ENCODE results near the gene BMP8A.
A peak's percentile ranks its signal among the peaks of the same experiment; 100 is the strongest.

The BMP8A gene

GRCh38 chr1:39528082-39528481 lies 36.6 kb downstream of the BMP8A start:
- no peak overlapping the region for H3K4me3 ChIP-seq (ENCODE audit: low read length in 2 of 2)
- peaks cover 9 to 28% of the 10 kb centered on the region in 2 donors for H3K36me3 ChIP-seq (ENCODE audit: control insufficient read depth in 2 of 2, insufficient read depth in 2 of 2, low read length in 2 of 2)
- no peak overlapping the region for H3K27ac ChIP-seq (ENCODE audit: low read length)
- no peaks in the 10 kb centered on the region for H3K9me3 ChIP-seq (ENCODE audit: control insufficient read depth in 2 of 2, low read length in 2 of 2)
- H3K27me3 ChIP-seq (ENCODE audit: control insufficient read depth in 1 of 2, insufficient read depth in 2 of 2, low read length in 2 of 2) = no peaks in the 10 kb centered on the region
- H3K4me1 ChIP-seq (ENCODE audit: control insufficient read depth, insufficient read depth, low read length) = no peaks in the 10 kb centered on the region
- no peak overlapping the region for H3K9ac ChIP-seq (ENCODE audit: low read length in 2 of 2)

GRCh38 chr1:39529901-39530535 lies 38.6 kb downstream of the BMP8A start:
- H3K27ac ChIP-seq (ENCODE audit: low read length) = no peak overlapping the region
- no peaks in the 10 kb centered on the region for H3K27me3 ChIP-seq (ENCODE audit: control insufficient read depth in 1 of 2, insufficient read depth in 2 of 2, low read length in 2 of 2)
- no peak overlapping the region for H3K9ac ChIP-seq (ENCODE audit: low read length in 2 of 2)
- peaks cover 9 to 28% of the 10 kb centered on the region in 2 donors for H3K36me3 ChIP-seq (ENCODE audit: control insufficient read depth in 2 of 2, insufficient read depth in 2 of 2, low read length in 2 of 2)
- no peaks in the 10 kb centered on the region for H3K9me3 ChIP-seq (ENCODE audit: control insufficient read depth in 2 of 2, low read length in 2 of 2)
- no peaks in the 10 kb centered on the region for H3K4me1 ChIP-seq (ENCODE audit: control insufficient read depth, insufficient read depth, low read length)
- H3K4me3 ChIP-seq (ENCODE audit: low read length in 2 of 2) = no peak overlapping the region

DNA sequence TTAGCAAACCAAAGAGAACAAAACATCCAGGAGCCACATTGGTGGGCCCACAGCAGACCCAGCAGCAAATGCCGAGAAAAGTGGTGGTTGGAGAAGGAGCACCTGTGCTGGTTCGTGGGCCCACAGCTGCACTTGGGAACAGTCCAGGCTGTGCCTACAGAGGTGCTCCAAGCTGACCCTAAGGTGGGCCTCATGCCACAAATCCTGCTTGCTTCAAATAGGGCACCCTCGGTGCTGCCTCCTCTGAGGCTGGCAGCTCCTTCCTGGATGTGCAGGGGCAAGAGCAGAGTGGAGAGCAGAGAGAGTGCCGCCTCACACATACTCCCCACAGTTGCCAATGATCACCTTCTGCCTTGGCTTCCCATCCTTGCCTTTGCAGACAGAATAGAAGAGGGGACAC lies 40.1 kb downstream of the BMP8A start:
- peaks cover 9 to 28% of the 10 kb centered on the region in 2 donors for H3K36me3 ChIP-seq (ENCODE audit: control insufficient read depth in 2 of 2, insufficient read depth in 2 of 2, low read length in 2 of 2)
- no peaks in the 10 kb centered on the region for H3K4me1 ChIP-seq (ENCODE audit: control insufficient read depth, insufficient read depth, low read length)
- no peaks in the 10 kb centered on the region for H3K9me3 ChIP-seq (ENCODE audit: control insufficient read depth in 2 of 2, low read length in 2 of 2)
- no peak overlapping the region for H3K27ac ChIP-seq (ENCODE audit: low read length)
- no peaks in the 10 kb centered on the region for H3K27me3 ChIP-seq (ENCODE audit: control insufficient read depth in 1 of 2, insufficient read depth in 2 of 2, low read length in 2 of 2)
- H3K9ac ChIP-seq (ENCODE audit: low read length in 2 of 2) = no peak overlapping the region
- H3K4me3 ChIP-seq (ENCODE audit: low read length in 2 of 2) = no peak overlapping the region

DNA sequence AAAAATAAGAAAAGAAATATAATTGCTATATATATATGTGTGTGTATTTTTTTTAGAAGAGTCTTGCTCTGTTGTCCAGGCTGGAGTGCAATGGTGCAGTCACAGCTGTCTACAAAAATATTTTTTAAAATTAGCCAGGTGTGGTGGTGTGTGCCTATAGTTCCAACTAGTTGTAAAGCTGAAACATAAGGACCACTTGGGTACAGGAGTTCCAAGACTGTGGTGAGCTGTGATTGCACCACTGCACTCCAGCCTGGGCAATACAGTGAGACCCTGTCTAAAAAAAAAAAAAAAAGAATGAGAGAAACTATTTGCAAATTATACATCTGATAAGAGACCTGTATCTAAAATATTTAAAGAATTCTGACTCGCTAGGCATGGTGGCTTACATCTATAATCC lies 42.0 kb downstream of the BMP8A start:
- Histone ChIP-seq H3K4me3 (ENCODE audit: low read length in 2 of 2) (no peak overlapping the region), H3K27ac (ENCODE audit: low read length) (no peak overlapping the region), H3K36me3 (ENCODE audit: control insufficient read depth in 2 of 2, insufficient read depth in 2 of 2, low read length in 2 of 2) (peaks cover 4 to 13% of the 10 kb centered on the region in 2 donors), H3K9ac (ENCODE audit: low read length in 2 of 2) (no peak overlapping the region), H3K9me3 (ENCODE audit: control insufficient read depth in 2 of 2, low read length in 2 of 2) (no peaks in the 10 kb centered on the region), H3K27me3 (ENCODE audit: control insufficient read depth in 1 of 2, insufficient read depth in 2 of 2, low read length in 2 of 2) (no peaks in the 10 kb centered on the region), H3K4me1 (ENCODE audit: control insufficient read depth, insufficient read depth, low read length) (no peaks in the 10 kb centered on the region)

DNA sequence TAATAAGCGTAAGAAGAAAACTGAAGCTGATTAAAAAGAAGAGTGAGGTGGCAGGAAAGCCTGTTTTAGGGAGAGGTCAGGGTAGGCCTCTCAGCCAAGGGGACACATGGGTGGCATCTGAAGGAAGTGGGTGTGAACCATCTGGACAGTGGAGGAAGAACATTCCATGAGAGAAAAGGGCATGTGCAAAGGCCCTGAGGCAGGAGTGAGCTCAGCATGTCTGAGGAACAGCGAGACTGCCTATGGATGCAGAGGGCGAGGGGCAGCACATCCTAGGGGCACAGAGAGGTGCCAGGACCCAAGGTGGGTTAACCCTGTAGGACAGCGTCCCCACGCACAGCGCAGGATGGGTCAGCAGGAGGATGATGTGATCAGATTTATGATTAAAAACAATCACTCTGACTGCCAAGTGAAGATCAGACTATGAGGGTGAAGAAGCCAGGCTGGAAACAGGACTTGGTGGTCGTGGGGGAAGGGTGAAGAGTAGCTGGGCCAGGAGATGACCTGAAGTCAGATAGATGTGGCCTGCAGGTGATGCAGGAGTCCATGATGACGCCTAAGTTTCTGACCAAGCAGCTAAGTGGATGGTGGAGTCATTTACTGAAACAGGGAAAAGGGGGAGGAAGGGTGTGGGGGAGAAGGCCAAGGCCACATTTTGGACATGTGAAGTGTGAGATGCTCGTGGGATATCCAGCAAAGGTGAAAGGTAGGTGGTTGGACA lies 47.3 kb downstream of the BMP8A start:
- Histone ChIP-seq H3K9ac (ENCODE audit: low read length in 2 of 2) (peak overlapping the region in 1 of 2 donors; percentile 31), H3K9me3 (ENCODE audit: control insufficient read depth in 2 of 2, low read length in 2 of 2) (no peaks in the 10 kb centered on the region), H3K4me3 (ENCODE audit: low read length in 2 of 2) (no peak overlapping the region), H3K36me3 (ENCODE audit: control insufficient read depth in 2 of 2, insufficient read depth in 2 of 2, low read length in 2 of 2) (peaks cover 10 to 14% of the 10 kb centered on the region in 2 donors), H3K27me3 (ENCODE audit: control insufficient read depth in 1 of 2, insufficient read depth in 2 of 2, low read length in 2 of 2) (no peaks in the 10 kb centered on the region), H3K4me1 (ENCODE audit: control insufficient read depth, insufficient read depth, low read length) (peaks cover 5% of the 10 kb centered on the region), H3K27ac (ENCODE audit: low read length) (no peak overlapping the region)

DNA sequence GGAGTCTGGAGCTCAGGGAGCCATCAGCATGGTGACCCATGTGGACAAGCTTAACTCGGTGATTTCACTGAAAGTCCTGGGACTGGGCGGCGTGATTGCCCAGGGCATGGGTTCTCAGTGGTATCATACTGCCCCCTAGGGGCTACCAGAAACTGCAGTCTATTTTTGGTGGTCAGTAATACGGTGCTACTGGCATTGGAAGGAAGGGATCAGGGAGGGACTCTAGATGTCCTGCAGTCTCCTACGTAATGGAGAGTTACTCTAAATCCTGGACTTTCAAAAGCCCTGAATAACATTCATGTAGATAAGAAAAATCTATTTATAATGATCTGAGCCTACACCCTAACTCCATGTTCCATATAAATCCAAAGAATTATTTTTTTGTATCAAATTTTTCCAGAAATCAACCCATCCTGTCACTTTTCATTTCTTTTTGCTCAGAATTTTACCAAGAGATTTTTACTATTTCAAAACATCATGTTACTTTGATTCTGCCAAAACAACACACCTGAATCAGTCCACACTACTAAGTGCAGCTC lies 47.9 kb downstream of the BMP8A start:
- Histone ChIP-seq H3K4me3 (ENCODE audit: low read length in 2 of 2) (no peak overlapping the region), H3K9me3 (ENCODE audit: control insufficient read depth in 2 of 2, low read length in 2 of 2) (no peaks in the 10 kb centered on the region), H3K4me1 (ENCODE audit: control insufficient read depth, insufficient read depth, low read length) (peaks cover 5% of the 10 kb centered on the region), H3K36me3 (ENCODE audit: control insufficient read depth in 2 of 2, insufficient read depth in 2 of 2, low read length in 2 of 2) (peaks cover 10 to 14% of the 10 kb centered on the region in 2 donors), H3K27me3 (ENCODE audit: control insufficient read depth in 1 of 2, insufficient read depth in 2 of 2, low read length in 2 of 2) (no peaks in the 10 kb centered on the region), H3K27ac (ENCODE audit: low read length) (no peak overlapping the region), H3K9ac (ENCODE audit: low read length in 2 of 2) (peak overlapping the region in 1 of 2 donors; percentile 31)

DNA sequence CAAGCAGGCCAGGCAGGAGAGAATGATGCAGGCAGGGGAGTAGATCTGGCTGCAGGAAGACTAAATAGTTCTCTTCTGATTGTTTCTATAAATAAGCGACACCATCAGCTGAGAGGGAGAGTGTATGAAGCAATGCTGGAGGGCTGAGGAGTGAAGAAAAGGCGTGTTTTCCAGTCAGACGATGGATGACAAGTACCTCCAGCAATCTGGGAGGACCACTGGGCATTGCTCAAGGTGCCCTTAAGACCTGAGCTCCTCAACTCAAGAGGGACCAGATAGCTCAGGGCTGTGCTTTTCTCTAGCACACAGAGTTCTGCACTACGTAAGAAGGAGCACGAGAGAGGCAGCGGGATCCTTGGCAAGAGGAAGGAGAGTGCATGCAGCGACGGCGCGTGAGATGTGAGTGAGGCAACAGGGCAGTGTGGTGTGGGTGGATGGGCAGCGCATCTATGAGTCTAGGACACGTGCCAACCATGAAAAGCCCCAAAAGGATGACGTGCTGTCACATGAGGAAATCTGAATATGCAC lies 49.1 kb downstream of the BMP8A start:
- H3K4me1 ChIP-seq (ENCODE audit: control insufficient read depth, insufficient read depth, low read length) = peaks cover 5% of the 10 kb centered on the region
- no peak overlapping the region for H3K4me3 ChIP-seq (ENCODE audit: low read length in 2 of 2)
- H3K9me3 ChIP-seq (ENCODE audit: control insufficient read depth in 2 of 2, low read length in 2 of 2) = no peaks in the 10 kb centered on the region
- no peaks in the 10 kb centered on the region for H3K27me3 ChIP-seq (ENCODE audit: control insufficient read depth in 1 of 2, insufficient read depth in 2 of 2, low read length in 2 of 2)
- peaks cover 12 to 15% of the 10 kb centered on the region in 2 donors for H3K36me3 ChIP-seq (ENCODE audit: control insufficient read depth in 2 of 2, insufficient read depth in 2 of 2, low read length in 2 of 2)
- H3K9ac ChIP-seq (ENCODE audit: low read length in 2 of 2) = no peak overlapping the region
- H3K27ac ChIP-seq (ENCODE audit: low read length) = no peak overlapping the region

DNA sequence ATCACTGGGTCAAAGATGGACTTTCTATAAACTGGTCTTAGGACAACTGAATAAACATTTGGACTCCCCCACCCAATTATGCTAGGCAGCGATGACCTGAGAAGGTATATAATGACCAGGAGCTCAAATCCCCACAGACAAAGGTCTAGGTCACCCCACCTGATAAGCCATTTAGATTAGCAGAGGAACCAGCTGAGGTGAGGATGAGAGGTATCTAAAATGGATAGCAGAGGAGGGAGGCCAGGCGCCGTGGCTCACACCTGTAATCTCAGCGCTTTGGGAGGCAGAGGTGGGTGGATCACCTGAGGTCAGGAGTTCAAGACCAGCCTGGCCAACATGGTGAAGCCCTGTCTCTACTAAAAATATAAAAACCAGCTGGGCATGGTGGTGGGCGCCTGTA lies 51.5 kb downstream of the BMP8A start:
- H3K27ac ChIP-seq (ENCODE audit: low read length) = no peak overlapping the region
- H3K9ac ChIP-seq (ENCODE audit: low read length in 2 of 2) = no peak overlapping the region
- H3K27me3 ChIP-seq (ENCODE audit: control insufficient read depth in 1 of 2, insufficient read depth in 2 of 2, low read length in 2 of 2) = no peaks in the 10 kb centered on the region
- H3K4me3 ChIP-seq (ENCODE audit: low read length in 2 of 2) = no peak overlapping the region
- peaks cover 22 to 32% of the 10 kb centered on the region in 2 donors for H3K36me3 ChIP-seq (ENCODE audit: control insufficient read depth in 2 of 2, insufficient read depth in 2 of 2, low read length in 2 of 2)
- no peaks in the 10 kb centered on the region for H3K9me3 ChIP-seq (ENCODE audit: control insufficient read depth in 2 of 2, low read length in 2 of 2)
- H3K4me1 ChIP-seq (ENCODE audit: control insufficient read depth, insufficient read depth, low read length) = peaks cover 5% of the 10 kb centered on the region

DNA sequence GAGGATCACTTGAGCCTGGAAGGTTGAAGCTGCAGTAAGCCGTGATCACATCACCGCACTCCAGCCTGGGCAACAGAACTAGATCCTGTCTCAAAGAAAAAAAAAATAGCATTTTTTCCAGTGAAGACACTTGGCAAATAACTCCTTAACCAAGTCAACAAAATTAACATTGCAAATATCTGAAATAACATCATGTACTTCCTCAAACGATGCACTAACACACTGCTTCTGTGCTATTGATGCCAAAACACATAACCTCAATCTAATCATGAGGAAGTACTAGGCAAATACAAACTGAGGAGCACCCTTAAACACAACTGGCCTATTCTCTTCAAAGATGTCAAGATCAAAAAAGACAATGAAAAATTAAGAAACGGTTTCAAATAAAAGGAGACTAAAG lies 52.9 kb downstream of the BMP8A start:
- Histone ChIP-seq H3K4me1 (ENCODE audit: control insufficient read depth, insufficient read depth, low read length) (no peaks in the 10 kb centered on the region), H3K9me3 (ENCODE audit: control insufficient read depth in 2 of 2, low read length in 2 of 2) (no peaks in the 10 kb centered on the region), H3K9ac (ENCODE audit: low read length in 2 of 2) (no peak overlapping the region), H3K27me3 (ENCODE audit: control insufficient read depth in 1 of 2, insufficient read depth in 2 of 2, low read length in 2 of 2) (no peaks in the 10 kb centered on the region), H3K27ac (ENCODE audit: low read length) (no peak overlapping the region), H3K36me3 (ENCODE audit: control insufficient read depth in 2 of 2, insufficient read depth in 2 of 2, low read length in 2 of 2) (peaks cover 34 to 39% of the 10 kb centered on the region in 2 donors), H3K4me3 (ENCODE audit: low read length in 2 of 2) (no peak overlapping the region)

GRCh38 chr1:39545531-39545930 lies 54.1 kb downstream of the BMP8A start:
- Histone ChIP-seq H3K36me3 (ENCODE audit: control insufficient read depth in 2 of 2, insufficient read depth in 2 of 2, low read length in 2 of 2) (peaks cover 30 to 35% of the 10 kb centered on the region in 2 donors), H3K4me3 (ENCODE audit: low read length in 2 of 2) (no peak overlapping the region), H3K4me1 (ENCODE audit: control insufficient read depth, insufficient read depth, low read length) (no peaks in the 10 kb centered on the region), H3K27me3 (ENCODE audit: control insufficient read depth in 1 of 2, insufficient read depth in 2 of 2, low read length in 2 of 2) (no peaks in the 10 kb centered on the region), H3K27ac (ENCODE audit: low read length) (no peak overlapping the region), H3K9ac (ENCODE audit: low read length in 2 of 2) (no peak overlapping the region), H3K9me3 (ENCODE audit: control insufficient read depth in 2 of 2, low read length in 2 of 2) (no peaks in the 10 kb centered on the region)

DNA sequence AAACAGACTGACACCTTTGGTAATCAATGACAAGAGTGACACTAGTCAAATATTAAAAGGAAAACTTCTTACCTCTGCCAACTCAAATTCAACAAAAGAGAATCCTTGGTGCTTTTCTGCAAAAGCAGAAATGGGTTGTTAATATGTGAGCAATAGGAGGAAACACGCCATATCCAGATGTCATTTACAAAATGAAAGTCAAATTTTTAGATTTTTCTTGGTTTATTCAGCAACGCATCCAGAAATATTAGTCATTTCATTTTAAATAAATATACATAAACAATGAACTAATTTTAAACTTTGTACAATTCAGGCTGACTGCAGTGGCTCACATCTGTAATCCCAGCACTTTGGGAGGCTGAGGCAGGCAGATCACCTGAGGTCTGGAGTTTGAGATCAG lies 62.8 kb downstream of the BMP8A start:
- Histone ChIP-seq H3K36me3 (ENCODE audit: control insufficient read depth in 2 of 2, insufficient read depth in 2 of 2, low read length in 2 of 2) (peaks cover 4 to 8% of the 10 kb centered on the region in 2 donors), H3K9ac (ENCODE audit: low read length in 2 of 2) (no peak overlapping the region), H3K4me1 (ENCODE audit: control insufficient read depth, insufficient read depth, low read length) (peaks cover 5% of the 10 kb centered on the region), H3K4me3 (ENCODE audit: low read length in 2 of 2) (no peak overlapping the region), H3K27me3 (ENCODE audit: control insufficient read depth in 1 of 2, insufficient read depth in 2 of 2, low read length in 2 of 2) (no peaks in the 10 kb centered on the region), H3K9me3 (ENCODE audit: control insufficient read depth in 2 of 2, low read length in 2 of 2) (no peaks in the 10 kb centered on the region), H3K27ac (ENCODE audit: low read length) (no peak overlapping the region)
